K562 (cell line): ENCODE measurements around the gene SRCIN1. TPM values are rescaled to one million over a fixed set of nuclear protein-coding genes. Genes with fewer than 3 reads are reported as not detected.
"Not testable (repeated sequence)": the region's sequence is repeated elsewhere in the genome, so short reads cannot be mapped to it uniquely, and the experiment has no call there.

ENCODE experiments used
- ATAC-seq: fragments of 200-7000 bp; cut with Tn5 transposase; 3 replicates; pipeline ENCODE4 v1.9.1; 2020; ENCODE audit warnings: moderate library complexity
- BruUV-seq: library from RNA; stranded (reverse); fragments of 400-500 nt; replicated peaks from 2 replicates; lab custom pipeline; 2021; lab: Mats Ljungman, UMichigan
- CTCF ChIA-PET: fragments of 300-600 bp; formaldehyde crosslinking; extraction: SDS; loops from one replicate; lab custom pipeline; 2021; ENCODE audit warnings: low intra/inter-chr PET ratio; lab: Yijun Ruan, JAX
- POLR2A ChIA-PET: fragments of 300-600, 350-650 bp; sonication (Branson Sonifier 250); formaldehyde crosslinking; extraction: SDS; loops from one replicate; lab custom pipeline; 2021; ENCODE audit warnings: antibody characterized with exemption, inconsistent platforms; lab: Yijun Ruan, JAX
- DNase-seq, 4 experiments: peaks; one replicate each; pipeline versions ENCODE4 v3.0.0 to v3.0.0-alpha.2; 2011 to 2018; ENCODE audit warnings: low spot score in 3 of 4, mixed read lengths in 3 of 4; ENCODE audit errors: extremely low read depth in 1 of 4
- FAIRE-seq: peaks from 2 replicates; lab custom pipeline; 2011; peaks lifted over from hg19 to GRCh38; lab: Jason Lieb, UNC
- H2AFZ ChIP-seq: 2 replicates; pipeline ENCODE4 v1.6.0; 2011; ENCODE audit warnings: low read depth, low read length, control low read depth, inconsistent platforms
- H3K27ac ChIP-seq: fragments of 200-600 bp; 3 replicates; pipeline ENCODE4 v1.8.0; 2011; ENCODE audit warnings: low read depth, mild to moderate bottlenecking, control low read depth, inconsistent platforms, low read length, moderate library complexity, mixed read lengths; ENCODE audit errors: extremely low read depth
- H3K27me3 ChIP-seq, 2 experiments: fragments of 300-600 bp in 1 of 2; 2 replicates in 1 of 2; 3 replicates in 1 of 2; pipeline versions ENCODE4 v1.6.0 to v1.8.0; 2011; ENCODE audit warnings: inconsistent platforms in 2 of 2, low read length in 2 of 2, mild to moderate bottlenecking in 1 of 2, mixed read lengths in 1 of 2, moderate library complexity in 1 of 2; ENCODE audit not compliant: control insufficient read depth in 2 of 2, insufficient read depth in 2 of 2
- H3K36me3 ChIP-seq: fragments of 300-600 bp; 3 replicates; pipeline ENCODE4 v1.8.0; 2011; ENCODE audit warnings: mild to moderate bottlenecking, low read length, inconsistent platforms; ENCODE audit not compliant: control insufficient read depth, insufficient read depth
- H3K4me1 ChIP-seq, 2 experiments: fragments of 200-600 bp in 1 of 2; replicated peaks in 1 of 2; 2 replicates in 1 of 2; 3 replicates in 1 of 2; pipeline versions ENCODE4 v1.5.1 to v1.8.0; 2011; ENCODE audit warnings: inconsistent platforms in 2 of 2, low read length in 2 of 2, mild to moderate bottlenecking in 1 of 2, mixed read lengths in 1 of 2, moderate library complexity in 1 of 2; ENCODE audit not compliant: control insufficient read depth in 2 of 2, insufficient read depth in 2 of 2
- H3K4me2 ChIP-seq: 2 replicates; pipeline ENCODE4 v1.6.1; 2011; ENCODE audit warnings: low read length, control low read depth, inconsistent platforms, mixed read lengths; ENCODE audit not compliant: insufficient read depth
- H3K4me3 ChIP-seq: fragments of 200-600 bp; sonication (generic), shearing (Covaris generic); 2 replicates; pipeline ENCODE4 v1.5.1; 2016; ENCODE audit warnings: control low read depth, inconsistent platforms
- H3K79me2 ChIP-seq: fragments of 200-600 bp; 3 replicates; pipeline ENCODE4 v1.8.0; 2011; ENCODE audit warnings: low read length, inconsistent platforms; ENCODE audit not compliant: control insufficient read depth, insufficient read depth
- H3K9ac ChIP-seq, 2 experiments: 2 replicates each; pipeline versions ENCODE4 v1.6.0 to v1.6.1; 2011; ENCODE audit warnings: low read depth in 2 of 2, low read length in 2 of 2, control low read depth in 1 of 2, inconsistent platforms in 1 of 2, mild to moderate bottlenecking in 1 of 2, mixed read lengths in 1 of 2; ENCODE audit not compliant: insufficient read depth in 1 of 2
- H3K9me1 ChIP-seq: one replicate; pipeline ENCODE4 v1.6.0; 2011; ENCODE audit warnings: inconsistent platforms, mild to moderate bottlenecking, low read length, moderate library complexity; ENCODE audit not compliant: control insufficient read depth, insufficient read depth
- H3K9me3 ChIP-seq: replicated peaks from 2 replicates; pipeline ENCODE4 v1.5.1; 2011; ENCODE audit warnings: low read depth, low read length, inconsistent platforms; ENCODE audit not compliant: control insufficient read depth, insufficient read depth
- H4K20me1 ChIP-seq: replicated peaks from 2 replicates; pipeline ENCODE4 v1.6.1; 2011; ENCODE audit warnings: low read length, inconsistent platforms, mixed read lengths; ENCODE audit not compliant: control insufficient read depth, insufficient read depth
- WGBS: fragments of 100-300 bp; shearing (Covaris generic); methylation state at CpG from one replicate; pipeline ENCODE4 v1.1.6; 2016; ENCODE audit warnings: low coverage, mixed read lengths; ENCODE audit not compliant: insufficient coverage; ENCODE audit errors: missing lambda C conversion rate; 5-methylcytosine and 5-hydroxymethylcytosine counted together
- in situ Hi-C: fragments of 300-500 bp; cut with MboI; formaldehyde crosslinking; loops from 4 replicates; pipeline ENCODE4 v1.15.0; 2018; ENCODE audit warnings: inconsistent platforms, mixed read lengths
- intact Hi-C: fragments of 100-400 bp; cut with micrococcal nuclease; formaldehyde crosslinking; loops from 2 replicates; pipeline ENCODE4 v1.14.2; 2022
- polyA plus RNA-seq, 8 experiments: library from polyadenylated mRNA; depleted of rRNA in 4 of 8; stranded (reverse) in 5 of 8; unstranded in 3 of 8; fragments of >200 nt; fragmentation: Nextera tagmentation in 2 of 8; fragmentation: Illumina TruSeq in 1 of 8; extraction: Ambion mirVana in 2 of 8; extraction: Trizol in 1 of 8; gene quantifications; 2 replicates each; pipeline versions ENCODE4 v1.2.1 to v1.2.3, GENCODE V29; 2011 to 2014; ENCODE audit warnings: inconsistent platforms in 1 of 8, missing spikeins in 1 of 8
- total RNA-seq, 7 experiments: library from RNA; depleted of rRNA in 6 of 7; stranded (reverse); fragments of >200 nt in 6 of 7; fragmentation: Illumina TruSeq in 2 of 7; extraction: Trizol in 2 of 7; gene quantifications; 2 replicates each; pipeline versions ENCODE4 v1.2.1 to v1.2.3, GENCODE V29; 2011 to 2021; ENCODE audit warnings: low replicate concordance in 1 of 7

SRCIN1 gene
- total and polyA plus RNA-seq, 9 of the 15 experiments (the other 6 are each of a cell fraction or from before 2014, with no cell fraction given): 0.09 to 0.33 (median 0.13) TPM; not detected in 6

DNA sequence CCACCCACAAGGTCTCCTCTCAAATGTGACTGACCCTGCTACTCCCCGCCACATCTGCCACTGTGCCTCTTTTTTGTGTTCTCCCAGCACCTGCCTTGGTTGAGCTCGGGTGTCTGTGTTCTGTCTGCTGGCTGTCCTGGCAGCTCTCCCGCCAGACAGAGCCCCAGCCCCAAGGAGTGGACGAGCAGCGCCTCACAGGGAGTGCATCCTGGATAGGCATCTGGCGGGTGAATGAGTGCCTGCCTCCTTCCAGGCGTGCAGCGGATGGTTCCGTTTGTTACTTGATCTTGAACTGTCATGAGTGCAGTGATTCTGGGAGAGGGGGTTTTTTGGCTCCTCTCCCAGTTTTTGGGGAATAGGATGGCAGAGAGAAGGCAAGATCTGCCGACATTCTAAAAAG, 77.6 kb downstream of the SRCIN1 start:
- H3K4me2 ChIP-seq, BruUV-seq, H3K4me3 ChIP-seq, CTCF ChIA-PET, intact Hi-C loops, H3K9ac ChIP-seq, H3K27ac ChIP-seq, H3K9me3 ChIP-seq, H2AFZ ChIP-seq, H3K9me1 ChIP-seq, DNase-seq, FAIRE-seq, POLR2A ChIA-PET, ATAC-seq, H4K20me1 ChIP-seq, H3K79me2 ChIP-seq, H3K4me1 ChIP-seq, H3K36me3 ChIP-seq, in situ Hi-C loops: not testable (repeated sequence)
- H3K27me3 ChIP-seq: peaks cover 2 to 35% of the 10 kb centered on the region in 2 experiments; a peak in 3 of 5 replicates
- WGBS: 0% methylated on average over 10 of the region's 10 CpGs

DNA sequence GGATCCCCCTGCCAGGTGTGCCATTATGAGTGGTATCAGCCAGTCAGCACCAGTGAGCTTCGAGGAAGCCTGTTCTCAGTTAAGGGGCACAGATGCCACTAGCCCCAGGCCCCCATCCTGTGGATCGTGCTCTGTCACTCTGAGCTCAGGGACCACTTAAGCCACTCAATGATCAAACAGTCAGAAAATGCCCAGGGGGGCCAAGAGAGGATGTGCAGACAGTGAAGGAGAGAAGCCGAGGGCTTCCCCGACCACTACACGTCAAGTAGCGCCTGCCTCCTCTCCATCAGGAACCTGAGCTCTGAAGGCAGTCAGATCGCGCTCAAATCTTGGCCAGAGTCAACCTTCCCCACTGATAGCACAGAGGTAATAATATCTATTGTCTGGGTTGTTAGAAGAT, 79.2 kb downstream of the SRCIN1 start:
- H3K27me3 ChIP-seq: peaks cover 2 to 28% of the 10 kb centered on the region in 2 experiments; a peak in 2 of 5 replicates
- in situ Hi-C loops, BruUV-seq, H4K20me1 ChIP-seq, FAIRE-seq, H3K79me2 ChIP-seq, H3K4me1 ChIP-seq, POLR2A ChIA-PET, H3K4me3 ChIP-seq, H3K9me3 ChIP-seq, intact Hi-C loops, H2AFZ ChIP-seq, H3K36me3 ChIP-seq, H3K9ac ChIP-seq, H3K4me2 ChIP-seq, H3K27ac ChIP-seq, ATAC-seq, H3K9me1 ChIP-seq, CTCF ChIA-PET, DNase-seq: not testable (repeated sequence)
- 5% methylated on average over 2 of the region's 8 CpGs for WGBS
